Heart left ventricle (tissue), 16 donors: ENCODE results near the gene DMD. TPM values are rescaled to one million over a fixed set of nuclear protein-coding genes. Genes with fewer than 3 reads are reported as not detected.

Source experiments
- ATAC-seq, 4 donors: fragments of 200-7000 bp; cut with Tn5 transposase; one replicate each; pipeline ENCODE4 v1.9.1; 2020 to 2022; ENCODE audit warnings: moderate library complexity in 4 of 4, mild to moderate bottlenecking in 3 of 4, moderate number of reproducible peaks in 1 of 4
- DNase-seq, 5 donors: peaks; one replicate each; pipeline ENCODE4 v3.0.0-alpha.2; 2020
- H3K27ac ChIP-seq, 12 donors: fragments of 200-600 bp; sonication (generic) in 4 of 12; one replicate each; pipeline versions ENCODE4 v1.5.0 to v1.8.0; 2016 to 2022; ENCODE audit warnings: mild to moderate bottlenecking in 2 of 12
- H3K27me3 ChIP-seq, 9 donors: fragments of 200-600 bp; sonication (generic) in 2 of 9; one replicate each; pipeline versions ENCODE4 v1.5.1 to v1.8.0; 2016 to 2022; ENCODE audit warnings: mild to moderate bottlenecking in 3 of 9
- H3K36me3 ChIP-seq, 9 donors: fragments of 200-600 bp; sonication (generic) in 2 of 9; one replicate each; pipeline versions ENCODE4 v1.5.0 to v1.8.0; 2018 to 2022; ENCODE audit warnings: mild to moderate bottlenecking in 2 of 9
- H3K4me1 ChIP-seq, 12 donors: fragments of 200-600 bp; sonication (generic) in 4 of 12; one replicate each; pipeline versions ENCODE4 v1.5.0 to v1.8.0; 2016 to 2022; ENCODE audit warnings: mild to moderate bottlenecking in 3 of 12
- H3K4me3 ChIP-seq, 12 donors: fragments of 200-600 bp; sonication (generic) in 4 of 12; one replicate each; pipeline versions ENCODE4 v1.5.0 to v1.8.0; 2017 to 2022; ENCODE audit warnings: mild to moderate bottlenecking in 9 of 12, moderate library complexity in 4 of 12
- H3K9me3 ChIP-seq, 12 donors: fragments of 200-600 bp; sonication (generic) in 4 of 12; one replicate each; pipeline versions ENCODE4 v1.5.0 to v1.8.0; 2016 to 2022; ENCODE audit warnings: mild to moderate bottlenecking in 1 of 12
- POLR2A ChIP-seq, 2 donors: fragments of 450-650 bp; IDR thresholded peaks; one replicate each; pipeline ENCODE4 v1.6.1; 2017; ENCODE audit warnings: antibody characterized with exemption in 2 of 2, mild to moderate bottlenecking in 2 of 2, moderate library complexity in 2 of 2
- whole genome bisulfite sequencing, 4 donors: extraction: QIAGEN DNeasy Blood & Tissue Kit in 2 of 4; methylation state at CpG; one replicate each; pipeline versions ENCODE4 v1.1.5 to v1.1.7; 2013 to 2018; 5-methylcytosine and 5-hydroxymethylcytosine counted together
- intact Hi-C, 10 donors: fragments of 100-400 bp; cut with DNase I; formaldehyde crosslinking; loops; one replicate each; pipeline versions ENCODE4 v1.11.1 to v1.14.2; 2022
- polyA plus RNA-seq, 2 donors: library from polyadenylated mRNA; stranded (reverse); fragments of 200-250 nt; gene quantifications; one replicate each; pipeline ENCODE4 v1.2.3, GENCODE V29; 2013
- total RNA-seq, 9 donors: library from RNA; depleted of rRNA in 2 of 9; stranded (reverse); fragments of >200 nt in 2 of 9; fragmentation: NEBNext Ultra II Directional in 3 of 9; extraction: Animal tissue kit (Norgen Biotek cat#: 25700) in 3 of 9; gene quantifications; one replicate each; pipeline versions ENCODE4 v1.1.0 to v1.2.4, GENCODE V29; 2016 to 2023
- TF ChIP-seq, protein P1 (sequence below), 12 donors: fragments of 200-600 bp; sonication (generic) in 4 of 12; IDR thresholded peaks; one replicate each; pipeline versions ENCODE4 v1.5.0 to v1.8.0; 2018 to 2022; ENCODE audit warnings: antibody characterized with exemption in 12 of 12, mild to moderate bottlenecking in 5 of 12
- donor health status: ischemic (EF 13 %, LVEDD 7.1; RV severe dilation, severe dysfunction).
- donor health status: healthy with polysubstance abuse.
- donor health status: DM: no; HTN: yes; CAD: no.
- donor health status: DM: no; HTN: no; CAD: no.
- donor health status: ischemic (EF 25% LVEDD 6.9; RV normal size, moderate dysfunction).
- donor health status: ischemic (EF 25% LVEDD 5.7; RV mildly dilated, moderate dysfunction).
- donor health status: healthy.
- donor health status: DM: yes; HTN: yes; CAD: no.
- donor health status: ischemic (EF 35%, LVEDD 5.7; RV mildly dilated, moderate dysfunction).
- donor health status: nonischemic (EF 11% LVEDD 7.7; RV severe dilation, severe dysfunction).
- donor health status: DM: yes; HTN: yes; CAD: no.
- donor health status: PGD.
- donor health status: ischemic (EF 29% LVEDD 5.4; RV normal size, mild dysfunction).
- donor health status: nonischemic (EF 23%, LVEDD 6.1; RV moderate dilation, normal function).

Gene DMD
- total and polyA plus RNA-seq, 11 donors, result 34.7 to 236 (median 162) TPM

DNA sequence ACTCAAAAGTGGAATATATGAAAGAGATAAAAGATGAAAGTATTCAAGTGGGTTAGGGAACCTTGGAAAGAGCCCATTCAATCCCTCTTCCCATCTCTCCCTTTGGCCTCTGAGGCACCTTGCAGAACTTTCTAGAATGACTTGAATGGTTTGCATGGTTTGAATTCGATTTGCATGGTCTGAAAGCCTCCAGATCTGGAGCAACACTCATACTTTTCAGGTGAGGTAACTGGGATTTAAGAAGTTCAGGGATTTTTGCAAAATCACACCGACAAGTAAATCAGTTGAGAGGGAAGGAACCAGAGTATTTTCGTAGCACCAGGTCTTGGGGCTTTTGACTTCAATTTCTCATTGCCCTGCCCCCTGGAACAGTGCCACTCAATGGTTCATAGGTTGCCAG, 1663.5 kb downstream of the DMD start:
- Histone ChIP-seq H3K27ac (no peak overlapping the region), H3K4me3 (no peak overlapping the region), H3K27me3 (no peaks in the 10 kb centered on the region), H3K4me1 (no peaks in the 10 kb centered on the region), H3K36me3 (no peaks in the 10 kb centered on the region), H3K9me3 (no peaks in the 10 kb centered on the region)
- WGBS, 4 donors, result 61 to 85% (median 73%) methylated on average over 3 of the region's 3 CpGs
- TF ChIP-seq, protein P1, sequence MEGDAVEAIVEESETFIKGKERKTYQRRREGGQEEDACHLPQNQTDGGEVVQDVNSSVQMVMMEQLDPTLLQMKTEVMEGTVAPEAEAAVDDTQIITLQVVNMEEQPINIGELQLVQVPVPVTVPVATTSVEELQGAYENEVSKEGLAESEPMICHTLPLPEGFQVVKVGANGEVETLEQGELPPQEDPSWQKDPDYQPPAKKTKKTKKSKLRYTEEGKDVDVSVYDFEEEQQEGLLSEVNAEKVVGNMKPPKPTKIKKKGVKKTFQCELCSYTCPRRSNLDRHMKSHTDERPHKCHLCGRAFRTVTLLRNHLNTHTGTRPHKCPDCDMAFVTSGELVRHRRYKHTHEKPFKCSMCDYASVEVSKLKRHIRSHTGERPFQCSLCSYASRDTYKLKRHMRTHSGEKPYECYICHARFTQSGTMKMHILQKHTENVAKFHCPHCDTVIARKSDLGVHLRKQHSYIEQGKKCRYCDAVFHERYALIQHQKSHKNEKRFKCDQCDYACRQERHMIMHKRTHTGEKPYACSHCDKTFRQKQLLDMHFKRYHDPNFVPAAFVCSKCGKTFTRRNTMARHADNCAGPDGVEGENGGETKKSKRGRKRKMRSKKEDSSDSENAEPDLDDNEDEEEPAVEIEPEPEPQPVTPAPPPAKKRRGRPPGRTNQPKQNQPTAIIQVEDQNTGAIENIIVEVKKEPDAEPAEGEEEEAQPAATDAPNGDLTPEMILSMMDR (IDR thresholded peaks at IDR 0.05), result no peak
- no peak for TF ChIP-seq POLR2A (IDR thresholded peaks at IDR 0.05)
- intact Hi-C loops, result no loop called here
- DNase-seq (no peak), ATAC-seq (no peak)

DNA sequence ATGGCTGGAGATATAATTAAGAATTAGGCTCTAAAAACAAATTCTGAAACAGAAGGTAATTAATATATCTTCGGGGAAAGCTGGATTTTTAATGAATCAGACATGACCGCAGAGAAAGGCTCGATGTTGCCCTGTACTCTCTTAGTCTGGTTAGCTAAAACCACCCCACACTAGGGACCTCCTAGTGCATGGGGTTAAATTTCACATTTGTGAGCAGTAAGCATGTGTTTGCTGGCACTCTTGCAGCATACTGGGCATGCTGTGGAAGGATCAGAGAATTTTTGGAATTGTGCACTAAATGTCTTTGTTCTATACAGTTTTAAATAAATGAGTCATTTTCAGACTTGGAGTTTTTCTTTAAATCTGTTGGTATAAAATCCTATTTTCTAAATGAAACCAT, 1663.9 kb downstream of the DMD start:
- Histone ChIP-seq H3K27me3 (no peaks in the 10 kb centered on the region), H3K4me1 (no peaks in the 10 kb centered on the region), H3K36me3 (no peaks in the 10 kb centered on the region), H3K4me3 (no peak overlapping the region), H3K9me3 (no peaks in the 10 kb centered on the region), H3K27ac (no peak overlapping the region)
- DNase-seq (no peak), ATAC-seq (no peak)
- whole genome bisulfite sequencing, 4 donors, result 81 to 93% (median 86%) methylated on average over 3 of the region's 3 CpGs
- intact Hi-C loops, result no loop called here
- TF ChIP-seq, protein P1 (IDR thresholded peaks at IDR 0.05), result no peak
- no peak for TF ChIP-seq POLR2A (IDR thresholded peaks at IDR 0.05)

DNA sequence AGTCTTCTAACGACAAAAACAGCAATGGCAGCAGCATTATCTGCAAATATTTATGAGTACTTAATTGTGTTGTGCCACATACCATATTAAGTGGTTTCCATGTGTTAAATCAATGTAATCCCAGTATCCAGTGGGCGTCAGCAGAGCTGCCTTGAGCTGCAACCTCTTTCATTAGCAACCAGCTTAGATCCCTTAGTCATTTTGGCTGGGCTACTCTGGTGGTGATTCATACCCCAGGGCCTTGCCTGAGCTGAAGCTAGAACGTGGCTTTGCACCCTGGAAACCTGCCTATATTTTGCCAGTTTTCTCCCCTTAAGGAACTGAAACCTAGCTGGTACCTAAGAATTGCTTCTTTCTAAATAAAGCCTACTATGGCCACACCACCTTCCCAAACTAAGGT, 1665.2 kb downstream of the DMD start:
- 52 to 71% (median 60%) methylated on average over 3 of the region's 3 CpGs for WGBS, 4 donors
- Histone ChIP-seq H3K9me3 (no peaks in the 10 kb centered on the region), H3K27ac (no peak overlapping the region), H3K27me3 (no peaks in the 10 kb centered on the region), H3K4me3 (no peak overlapping the region), H3K36me3 (no peaks in the 10 kb centered on the region), H3K4me1 (no peaks in the 10 kb centered on the region)
- intact Hi-C loops, result no loop called here
- DNase-seq (no peak), ATAC-seq (peak in 2 of 4 donors; percentile 76 to 83)
- TF ChIP-seq, protein P1 (IDR thresholded peaks at IDR 0.05), result no peak
- no peak for TF ChIP-seq POLR2A (IDR thresholded peaks at IDR 0.05)

GRCh38 chrX:31545726-31546125, 1665.6 kb downstream of the DMD start:
- Histone ChIP-seq H3K36me3 (no peaks in the 10 kb centered on the region), H3K4me3 (no peak overlapping the region), H3K9me3 (no peaks in the 10 kb centered on the region), H3K27ac (no peak overlapping the region), H3K4me1 (no peaks in the 10 kb centered on the region), H3K27me3 (no peaks in the 10 kb centered on the region)
- intact Hi-C loops, result no loop called here
- ATAC-seq (no peak), DNase-seq (no peak)
- TF ChIP-seq POLR2A (IDR thresholded peaks at IDR 0.05), result no peak
- TF ChIP-seq, protein P1 (IDR thresholded peaks at IDR 0.05), result no peak
- 75 to 92% (median 85%) methylated on average over 5 of the region's 5 CpGs for WGBS, 4 donors
